ENCODE data around the gene CYP39A1.

GRCh38 chr6:46651006-46651405, 1.6 kb downstream of the CYP39A1 start:
- TF ChIP-seq, protein P1, sequence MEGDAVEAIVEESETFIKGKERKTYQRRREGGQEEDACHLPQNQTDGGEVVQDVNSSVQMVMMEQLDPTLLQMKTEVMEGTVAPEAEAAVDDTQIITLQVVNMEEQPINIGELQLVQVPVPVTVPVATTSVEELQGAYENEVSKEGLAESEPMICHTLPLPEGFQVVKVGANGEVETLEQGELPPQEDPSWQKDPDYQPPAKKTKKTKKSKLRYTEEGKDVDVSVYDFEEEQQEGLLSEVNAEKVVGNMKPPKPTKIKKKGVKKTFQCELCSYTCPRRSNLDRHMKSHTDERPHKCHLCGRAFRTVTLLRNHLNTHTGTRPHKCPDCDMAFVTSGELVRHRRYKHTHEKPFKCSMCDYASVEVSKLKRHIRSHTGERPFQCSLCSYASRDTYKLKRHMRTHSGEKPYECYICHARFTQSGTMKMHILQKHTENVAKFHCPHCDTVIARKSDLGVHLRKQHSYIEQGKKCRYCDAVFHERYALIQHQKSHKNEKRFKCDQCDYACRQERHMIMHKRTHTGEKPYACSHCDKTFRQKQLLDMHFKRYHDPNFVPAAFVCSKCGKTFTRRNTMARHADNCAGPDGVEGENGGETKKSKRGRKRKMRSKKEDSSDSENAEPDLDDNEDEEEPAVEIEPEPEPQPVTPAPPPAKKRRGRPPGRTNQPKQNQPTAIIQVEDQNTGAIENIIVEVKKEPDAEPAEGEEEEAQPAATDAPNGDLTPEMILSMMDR (IDR thresholded peaks at IDR 0.05): no peak
- TF ChIP-seq POLR2A (IDR thresholded peaks at IDR 0.05): no peak
